NCI-H1092 (cell line): Measurements from ENCODE around the gene SLC22A7.

Source experiments
- DNase-seq: peaks from one replicate; lab custom pipeline; 2025; lab: John Stamatoyannopoulos, UW

SLC22A7 gene

GRCh38 chr6:43267619-43268354, 30.3 kb upstream of the SLC22A7 start:
- DNase-seq: peak; percentile 88

DNA sequence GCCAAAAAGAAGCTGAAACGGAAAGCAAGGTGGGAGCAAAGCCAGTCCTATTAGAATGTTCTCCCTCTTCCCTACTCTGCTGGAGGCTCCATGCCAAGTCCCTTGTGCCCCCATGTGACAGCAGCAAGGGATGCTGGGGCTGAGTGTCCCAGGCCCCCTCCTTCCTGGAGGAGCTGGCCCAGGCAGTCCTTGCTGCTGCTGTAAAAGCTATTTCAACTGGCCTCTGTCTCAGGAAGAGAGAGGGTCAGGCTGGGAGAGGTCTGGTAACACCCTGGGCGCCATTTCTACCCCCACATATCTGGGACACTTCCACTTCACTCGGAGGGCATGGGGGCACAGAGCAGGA, 29.7 kb upstream of the SLC22A7 start:
- DNase-seq: peak; percentile 72

DNA sequence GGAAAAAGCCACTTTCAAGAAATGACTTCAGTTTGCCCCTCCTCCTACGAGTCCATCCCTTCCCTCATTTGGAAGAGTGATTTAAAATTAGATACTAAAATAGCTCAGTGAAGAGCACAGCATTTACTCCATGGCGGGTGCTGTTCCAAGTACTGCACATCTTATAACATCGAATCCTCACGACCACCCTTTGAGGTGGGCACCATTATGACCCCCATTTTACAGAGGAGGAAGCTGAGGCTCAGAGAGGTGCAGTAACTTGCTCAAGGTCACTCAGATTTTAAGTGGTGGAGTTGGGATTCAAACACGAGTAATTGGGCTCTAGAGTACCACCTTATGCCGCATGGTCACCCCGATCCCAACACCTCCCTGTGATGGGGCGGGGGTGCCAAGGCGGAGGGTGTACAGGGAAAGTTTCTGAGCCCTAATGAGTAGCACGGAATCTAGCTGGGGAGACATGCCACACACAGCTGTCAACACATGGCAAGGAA, 29.2 kb upstream of the SLC22A7 start:
- DNase-seq: no peak

- peak; percentile 32 for DNase-seq
Measured at GRCh38 chr6:43269273-43270007, 28.6 kb upstream of the SLC22A7 start.

- no peak for DNase-seq
Measured at GRCh38 chr6:43271103-43271815, 26.8 kb upstream of the SLC22A7 start.

DNA sequence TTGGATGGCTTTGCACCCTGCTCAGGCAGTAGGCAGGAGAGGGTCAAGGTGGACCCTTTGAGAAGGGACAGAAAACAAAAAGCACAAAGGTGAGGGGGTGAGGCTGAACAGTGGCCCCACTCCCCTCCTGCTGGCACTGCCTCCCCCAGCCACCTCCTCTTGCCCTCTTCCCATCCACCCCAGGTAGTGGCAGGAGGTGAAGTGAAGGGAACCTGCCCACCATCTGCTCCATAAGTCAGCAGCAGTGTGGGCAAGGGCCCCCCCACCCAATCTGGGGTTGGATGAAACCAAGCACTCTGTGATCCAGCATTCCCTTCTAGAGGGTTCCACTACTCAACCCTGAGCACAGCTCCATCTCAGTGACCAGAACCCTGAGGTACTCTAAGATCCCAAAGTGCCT, 26.1 kb upstream of the SLC22A7 start:
- DNase-seq: no peak

DNA sequence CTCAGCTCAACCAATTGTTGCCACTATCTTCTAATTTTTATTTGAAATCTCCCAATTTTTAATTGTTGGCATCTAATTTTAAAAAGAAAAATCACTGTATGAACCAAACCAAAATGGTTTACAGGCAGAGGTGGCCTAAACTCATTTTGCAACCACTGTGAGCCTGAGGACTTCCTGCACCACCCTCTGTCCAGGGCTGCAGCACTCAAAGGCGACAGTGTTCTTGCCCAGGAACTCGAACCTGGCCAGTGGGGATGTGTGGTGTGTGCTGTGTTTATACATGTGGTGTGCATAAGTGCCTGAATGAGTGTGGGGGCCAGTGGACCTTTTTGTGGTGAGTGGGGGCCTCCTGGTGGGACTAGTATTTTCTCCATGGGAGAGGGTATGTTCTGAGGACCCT, 24.4 kb upstream of the SLC22A7 start:
- DNase-seq: no peak

DNA sequence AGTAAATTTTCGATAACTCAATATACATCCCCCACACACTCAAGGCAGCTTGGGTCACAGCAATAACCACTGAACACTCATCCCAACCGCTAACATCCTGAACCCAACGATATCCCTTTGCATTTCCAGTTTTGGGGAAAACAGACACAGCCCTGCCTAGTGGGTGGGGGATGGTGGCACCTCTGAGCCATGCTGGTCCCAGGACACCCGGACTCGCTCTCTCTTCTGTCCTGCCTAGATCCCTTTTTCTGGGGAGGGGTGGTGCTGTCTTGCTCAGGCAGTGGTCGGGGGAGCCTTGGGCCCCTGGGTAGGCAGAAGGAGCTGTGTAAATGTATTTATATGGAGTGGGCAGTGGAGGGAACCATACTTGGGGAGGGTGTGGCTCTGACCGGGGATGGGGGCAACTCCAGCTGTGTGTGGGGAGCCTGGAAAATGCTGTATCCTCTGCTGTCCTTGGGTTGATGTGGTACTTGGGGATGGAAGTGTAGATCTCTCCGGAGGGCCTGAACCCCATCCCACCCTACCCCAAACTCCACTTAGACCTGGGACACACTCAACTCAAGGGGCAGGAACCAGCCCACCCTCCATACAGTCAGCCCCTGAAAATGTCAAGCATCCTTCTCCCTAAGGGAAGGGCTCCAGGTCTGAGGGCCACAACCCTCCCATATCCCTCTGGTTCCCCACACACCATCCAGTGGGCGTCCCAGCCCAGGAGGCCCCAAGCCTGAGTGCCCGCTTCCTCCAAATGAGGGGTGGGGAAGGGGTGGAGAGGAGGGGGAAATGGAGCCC, 23.7 kb upstream of the SLC22A7 start:
- DNase-seq: no peak

DNA sequence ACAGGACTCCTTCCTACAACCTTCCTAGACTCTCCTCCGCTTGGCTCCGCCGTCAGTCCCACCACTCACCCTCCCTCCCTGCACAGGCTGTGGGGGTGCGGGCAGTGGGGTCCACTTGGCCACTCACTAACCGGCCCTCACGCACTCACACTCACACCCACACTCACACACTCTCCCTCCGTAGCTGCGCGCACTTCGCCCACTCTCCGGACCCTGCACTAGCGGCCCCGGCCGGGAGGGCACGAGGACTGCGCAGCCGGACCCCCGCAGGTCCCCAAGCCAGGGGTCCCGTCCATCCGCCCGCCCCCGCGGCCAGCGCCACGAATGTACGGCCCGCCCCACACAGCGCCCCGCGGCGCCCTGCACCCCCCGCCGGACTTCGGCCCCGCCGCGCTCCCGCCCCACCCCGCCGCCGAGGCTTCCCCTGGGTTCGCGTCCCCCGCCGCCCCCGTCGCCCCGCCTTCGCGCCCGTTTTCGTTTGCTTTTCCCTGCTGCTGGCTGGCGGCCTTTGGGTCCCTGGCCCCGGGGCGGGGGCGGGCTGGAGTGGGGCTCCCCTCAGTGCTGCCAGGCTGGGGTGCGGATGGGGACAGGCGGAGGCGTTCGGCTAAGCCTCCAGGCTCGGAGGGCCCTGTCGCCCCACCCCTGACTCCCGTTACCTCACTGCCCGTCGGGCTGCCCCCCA, 23.0 kb upstream of the SLC22A7 start:
- peak; percentile 38 for DNase-seq

DNA sequence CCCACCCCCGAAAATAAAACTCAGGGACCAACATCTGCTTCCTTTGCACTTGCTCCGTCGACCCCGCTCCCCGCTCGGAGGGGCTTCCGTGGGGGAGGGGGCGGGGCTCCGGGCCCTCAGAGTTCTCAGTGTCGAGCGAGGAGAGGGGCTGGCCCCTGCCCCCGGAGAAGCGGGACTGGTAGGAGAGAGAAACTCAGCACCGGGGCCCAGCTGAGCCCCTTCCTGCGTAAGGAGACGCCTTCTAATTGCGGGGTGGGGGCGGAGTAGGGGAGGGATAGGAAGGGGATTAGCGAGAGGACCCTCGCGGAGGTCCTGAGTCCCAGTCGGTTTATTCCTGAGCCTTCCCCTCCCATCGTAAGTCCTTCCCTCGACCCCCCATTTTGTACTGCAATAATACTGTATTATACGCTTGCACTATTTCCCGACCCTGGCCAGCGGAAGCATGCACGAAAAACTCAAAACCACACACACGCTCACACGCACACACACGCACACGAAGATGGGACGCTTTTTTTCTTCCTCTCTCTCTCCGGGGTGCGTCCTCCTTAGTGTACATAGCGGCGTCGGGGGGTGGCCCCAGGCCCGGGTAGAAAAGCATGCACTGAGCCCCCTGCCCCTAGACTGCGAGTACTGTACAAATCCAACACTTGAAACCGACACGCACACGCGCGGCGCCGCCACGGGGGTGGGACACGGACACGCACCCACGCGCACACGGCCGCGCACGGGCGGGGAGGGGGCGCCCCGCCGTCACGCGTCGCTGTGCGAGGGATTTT, 22.1 kb upstream of the SLC22A7 start:
- no peak for DNase-seq

DNA sequence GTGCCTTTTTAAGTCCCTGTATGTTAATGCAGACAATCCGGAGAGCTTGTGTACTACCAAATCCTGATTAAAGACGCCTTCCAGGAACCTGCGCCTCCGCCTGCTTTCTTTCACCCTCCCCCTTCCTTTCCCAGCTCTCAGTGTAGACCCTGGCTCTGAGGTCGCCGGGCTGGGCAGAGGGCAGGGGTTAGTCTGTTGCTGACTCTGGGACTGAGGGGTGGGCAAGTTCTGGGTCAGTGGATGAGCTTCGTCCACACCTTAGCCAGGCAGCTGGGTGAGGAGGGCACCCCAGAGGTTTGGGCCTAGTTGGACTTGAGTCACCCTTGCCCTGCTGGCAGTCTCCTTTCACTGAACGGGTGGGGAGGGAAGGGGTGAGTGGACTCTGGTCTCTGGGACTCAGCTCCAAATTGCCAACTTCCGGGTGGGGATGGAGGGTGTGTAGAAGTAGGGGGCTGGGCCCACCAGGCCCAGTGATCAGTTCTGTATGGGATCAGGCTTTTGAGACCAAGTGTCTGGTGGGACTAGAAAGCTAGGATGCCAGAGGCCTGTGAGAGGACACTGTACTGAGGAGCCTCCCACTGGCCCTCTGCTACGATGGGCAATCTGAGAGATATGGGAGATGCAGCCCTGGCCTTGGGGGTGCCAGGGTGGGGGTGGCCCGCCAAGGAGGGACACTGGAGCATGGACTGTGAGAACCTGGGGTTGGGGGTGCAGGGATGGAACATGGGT, 21.3 kb upstream of the SLC22A7 start:
- no peak for DNase-seq

- no peak for DNase-seq
Measured at GRCh38 chr6:43277306-43277642, 20.8 kb upstream of the SLC22A7 start.

DNA sequence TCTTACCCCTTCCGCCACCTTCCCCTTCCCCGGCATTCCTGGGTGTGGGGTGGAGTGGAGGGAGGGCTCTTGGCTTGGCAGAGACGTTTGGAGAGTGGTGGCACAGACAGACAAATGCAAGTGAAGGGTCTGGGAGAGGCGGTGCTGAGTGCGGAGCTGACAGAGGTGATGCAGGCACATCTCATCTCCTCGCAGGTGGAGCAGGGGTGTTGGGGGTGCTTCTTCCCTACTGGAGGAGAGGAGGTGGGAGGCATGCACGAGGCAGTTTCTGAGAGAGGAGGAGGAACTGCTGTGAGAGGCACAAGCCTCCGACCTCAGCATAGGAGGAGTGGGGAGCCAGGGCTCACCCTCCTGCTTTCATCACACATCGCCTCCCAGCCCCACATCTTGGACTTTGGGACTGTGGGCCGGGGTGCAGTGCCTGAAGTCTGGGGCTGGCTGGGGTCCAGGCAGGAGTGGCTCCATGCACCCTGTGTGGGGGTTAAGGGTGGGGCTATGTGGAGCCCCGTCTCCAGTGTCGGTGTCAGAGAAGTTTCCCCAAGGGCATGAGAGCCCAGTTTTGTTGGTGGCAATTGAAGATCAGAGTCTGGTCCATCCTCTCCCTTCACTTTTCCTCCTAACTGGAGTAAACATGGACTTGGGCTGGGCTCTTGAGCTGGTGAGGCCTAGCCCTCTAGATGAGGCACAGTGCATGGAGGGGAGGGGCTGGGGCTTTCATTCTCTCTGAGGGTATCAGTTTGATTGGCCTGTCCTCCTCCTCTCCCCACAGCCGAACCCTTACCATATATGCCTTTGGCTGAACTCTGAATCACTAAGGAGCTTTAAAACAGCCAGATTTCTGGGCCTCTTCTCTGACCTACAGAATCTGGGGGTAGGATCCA, 20.2 kb upstream of the SLC22A7 start:
- no peak for DNase-seq

GRCh38 chr6:43278524-43279078, 19.5 kb upstream of the SLC22A7 start:
- DNase-seq: no peak

- DNase-seq: no peak
Measured at GRCh38 chr6:43280234-43280633, 17.8 kb upstream of the SLC22A7 start.

DNA sequence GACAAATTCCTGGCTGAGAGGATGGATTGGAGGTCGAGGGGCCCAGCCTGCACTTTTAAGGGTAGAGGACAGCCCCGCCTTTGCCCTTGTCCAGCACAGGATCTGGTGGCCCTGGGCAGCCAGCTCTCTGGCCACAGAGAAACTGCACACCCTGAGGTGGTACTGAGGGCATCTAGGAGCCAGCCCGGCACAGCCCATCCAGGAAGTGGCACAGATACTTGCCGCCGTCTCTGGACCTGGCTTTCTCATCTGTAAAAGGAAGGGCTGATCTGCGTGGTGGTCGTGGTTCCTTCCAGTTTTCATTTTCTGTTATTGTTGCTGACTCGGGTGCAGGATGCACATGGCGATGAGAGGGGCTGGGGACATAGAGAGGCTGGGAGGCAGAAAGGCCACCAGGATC, 16.0 kb upstream of the SLC22A7 start:
- DNase-seq: no peak

GRCh38 chr6:43282636-43283513, 15.2 kb upstream of the SLC22A7 start:
- DNase-seq: no peak

DNA sequence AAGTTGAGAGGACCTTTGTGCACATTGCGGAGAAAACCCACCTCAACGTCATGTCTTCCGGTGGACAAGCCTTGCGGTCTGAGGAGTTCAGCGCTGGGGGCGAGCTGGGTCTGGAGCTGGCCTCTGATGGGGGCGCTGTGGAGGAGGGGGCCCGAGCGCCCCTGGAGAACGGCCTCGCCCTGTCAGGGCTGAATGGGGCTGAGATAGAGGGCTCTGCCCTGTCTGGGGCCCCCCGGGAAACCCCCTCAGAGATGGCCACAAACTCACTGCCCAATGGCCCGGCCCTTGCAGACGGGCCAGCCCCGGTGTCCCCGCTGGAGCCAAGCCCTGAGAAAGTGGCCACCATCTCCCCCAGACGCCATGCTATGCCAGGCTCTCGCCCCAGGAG, 14.6 kb upstream of the SLC22A7 start:
- DNase-seq: no peak
